Fibroblast of skin of left quadriceps (primary cell): ENCODE data around the gene SRSF4.
A peak's percentile ranks its signal among the peaks of the same experiment; 100 is the strongest.

ENCODE experiments used
- DNase-seq, 2 experiments: peaks; one replicate each; pipeline ENCODE4 v3.0.0-alpha.2; 2013; ENCODE audit warnings: low read depth in 2 of 2

The SRSF4 gene

GRCh38 chr1:29200906-29201594 is 19.4 kb upstream of the SRSF4 start:
- no peak for DNase-seq

DNA sequence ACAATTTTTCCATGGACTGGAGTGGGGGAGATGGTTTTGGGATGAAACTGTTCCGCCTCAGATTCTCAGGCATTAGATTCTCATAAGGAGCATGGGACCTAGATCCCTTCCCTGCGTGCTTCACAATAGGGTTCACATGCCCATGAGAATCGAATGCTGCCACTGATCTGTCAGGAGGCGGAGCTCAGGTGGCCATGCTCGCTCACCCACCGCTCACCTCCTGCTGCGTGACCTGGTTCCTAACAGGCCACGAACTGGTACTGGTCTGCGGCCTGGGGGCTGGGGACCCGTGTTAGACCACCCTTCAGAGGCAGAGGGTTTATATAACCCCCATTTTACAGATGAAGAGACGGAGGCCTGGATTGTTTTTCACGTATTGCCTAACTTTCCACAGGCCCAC is 16.3 kb upstream of the SRSF4 start:
- no peak for DNase-seq

DNA sequence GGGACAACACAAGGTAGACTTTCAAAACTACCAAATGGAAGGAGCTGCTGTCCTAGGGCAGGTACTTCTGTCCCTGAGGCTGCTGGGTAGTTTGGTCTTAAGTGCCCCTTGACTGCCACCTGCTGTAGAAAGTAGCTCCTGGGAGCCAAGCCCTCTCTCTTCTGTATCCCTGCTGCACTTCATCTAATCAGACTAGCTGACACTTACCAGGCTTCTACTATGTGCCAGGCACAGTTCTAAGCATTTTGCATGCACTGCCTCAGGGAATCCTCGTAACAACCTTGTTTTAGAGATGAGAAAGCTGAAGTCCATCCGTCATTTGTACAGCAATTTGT is 15.9 kb upstream of the SRSF4 start:
- no peak for DNase-seq

- DNase-seq: peak; percentile 81 to 87
Observed at GRCh38 chr1:29196863-29197589, 15.3 kb upstream of the SRSF4 start.

DNA sequence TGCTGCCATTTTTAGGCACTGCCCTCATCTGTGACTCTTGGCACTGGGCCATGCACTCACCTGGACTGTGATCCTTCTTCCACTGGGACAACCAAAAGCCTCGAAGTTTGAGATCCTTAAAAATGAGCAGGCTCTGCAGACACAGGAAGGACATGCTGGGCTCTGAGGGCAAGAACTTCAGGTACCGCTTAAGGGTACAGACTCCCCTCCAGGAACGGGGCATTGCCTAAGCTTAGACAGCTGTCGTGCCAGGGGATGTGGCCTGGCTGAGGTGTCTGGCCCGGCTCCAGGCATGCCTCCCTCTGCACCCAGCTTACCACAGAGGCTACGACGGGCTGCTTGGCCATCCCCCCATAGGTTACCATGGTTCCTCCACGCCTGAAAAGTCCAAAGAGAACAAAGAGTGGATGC is 14.2 kb upstream of the SRSF4 start:
- no peak for DNase-seq

DNA sequence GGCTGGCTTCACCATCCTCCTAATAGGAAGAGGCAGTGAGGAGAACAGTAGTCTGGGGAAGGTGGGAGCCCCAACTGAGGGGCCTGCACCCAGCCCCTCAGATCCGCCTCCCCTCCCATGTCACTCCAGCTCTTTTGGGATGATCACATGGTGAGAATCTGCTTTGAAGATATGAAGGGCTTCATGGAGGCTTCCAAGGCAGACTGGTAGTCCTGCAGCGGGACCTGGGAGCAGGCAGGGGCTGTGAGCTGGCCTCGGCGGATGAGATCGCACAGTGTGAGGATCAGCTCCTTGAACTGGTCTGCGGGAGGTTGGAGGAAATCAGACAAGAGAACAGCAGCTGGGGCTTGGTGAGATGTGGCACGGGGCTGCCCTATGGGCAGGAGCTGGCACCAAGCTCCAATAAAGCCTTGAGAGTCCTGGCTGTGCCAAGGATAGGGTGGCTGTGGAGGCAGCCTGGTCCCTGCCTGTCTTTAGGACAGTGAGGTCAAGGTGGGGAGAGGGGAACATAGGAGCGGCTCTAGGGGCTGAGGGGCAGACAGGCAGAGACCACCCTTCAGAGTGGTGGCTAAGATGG is 12.3 kb upstream of the SRSF4 start:
- DNase-seq: no peak

DNA sequence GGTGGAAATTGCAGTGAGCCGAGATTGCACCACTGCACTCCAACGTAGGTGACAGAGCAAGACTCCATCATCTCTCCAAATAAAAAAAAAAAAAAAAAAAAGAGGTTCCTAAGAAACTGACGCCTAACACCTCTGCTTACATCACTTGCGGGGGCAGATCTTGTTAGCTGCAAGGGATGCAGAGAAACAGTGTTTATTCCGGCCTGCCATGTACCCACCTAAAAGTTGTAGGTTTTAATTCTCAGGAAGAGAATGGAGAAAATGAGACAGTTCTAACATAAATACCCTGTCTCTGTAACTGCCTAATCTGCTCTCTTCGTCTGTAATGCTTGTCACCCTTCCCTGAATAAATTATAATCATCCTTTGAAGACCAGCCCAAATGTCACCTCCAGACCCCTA is 9.0 kb upstream of the SRSF4 start:
- no peak for DNase-seq

- DNase-seq: no peak
Observed at GRCh38 chr1:29186707-29187106, 5.0 kb upstream of the SRSF4 start.

- DNase-seq: no peak
Observed at GRCh38 chr1:29186252-29186651, 4.6 kb upstream of the SRSF4 start.

DNA sequence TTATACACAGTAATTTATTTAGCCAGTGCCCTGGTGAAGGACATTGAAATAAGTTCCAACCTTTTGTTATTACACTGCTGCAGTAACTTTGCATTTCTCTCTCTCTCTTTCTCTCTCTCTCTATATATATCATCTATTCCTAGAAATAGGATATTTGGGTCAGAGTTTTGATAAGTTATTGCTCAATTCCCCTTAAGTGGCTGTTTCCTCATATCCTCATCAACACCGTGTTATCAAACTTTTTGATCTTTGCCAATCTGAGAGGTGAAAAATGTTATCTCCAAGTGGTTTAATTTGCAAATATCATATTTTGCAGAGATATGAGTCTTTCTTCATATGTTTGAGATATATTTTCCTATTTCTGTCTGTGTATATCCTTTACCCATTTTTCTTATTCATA is 1.6 kb upstream of the SRSF4 start:
- DNase-seq: no peak

DNA sequence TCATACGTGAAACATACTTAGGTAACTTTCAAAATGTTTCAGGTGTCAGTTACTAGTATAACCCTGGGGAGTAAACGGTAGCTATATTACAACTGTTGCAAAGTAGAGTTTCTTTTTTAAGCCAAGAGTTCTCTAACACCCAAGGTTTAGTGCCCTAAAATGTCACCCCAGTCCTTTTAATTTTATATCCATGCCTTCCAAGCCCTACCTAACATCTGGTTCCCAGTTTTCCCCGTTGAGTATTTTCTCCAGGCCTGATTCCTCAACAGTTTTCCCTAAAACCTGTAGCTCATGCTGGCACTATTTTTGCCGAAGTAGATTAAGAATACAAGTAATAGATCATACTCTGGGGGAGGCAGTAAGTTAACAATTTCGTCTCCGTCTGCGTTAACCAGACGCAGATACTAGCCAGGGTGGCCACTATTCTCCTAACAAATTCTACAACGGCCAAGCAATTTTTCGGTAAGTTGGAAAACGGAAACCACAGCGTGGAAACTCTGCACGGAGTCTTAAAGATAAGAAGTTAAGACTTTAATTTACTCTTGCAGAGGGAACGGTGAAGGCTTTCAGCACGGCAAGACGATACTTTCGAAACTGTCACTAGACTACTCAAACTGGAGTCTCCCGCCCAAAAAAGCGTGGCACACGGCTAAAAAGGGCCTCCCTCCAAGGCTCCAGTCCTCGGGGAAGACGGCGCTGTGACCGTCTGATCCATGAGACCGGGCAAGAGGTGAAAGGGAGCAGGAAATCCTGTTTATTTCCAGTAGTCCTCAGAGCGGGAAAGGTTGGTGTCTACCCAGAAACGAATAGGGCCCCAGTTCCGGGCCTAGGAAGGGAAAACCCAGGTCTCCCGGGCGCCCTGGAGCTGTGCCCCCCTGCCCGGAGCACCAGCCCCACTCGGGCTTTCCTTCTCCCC is 945 bp downstream of the SRSF4 start:
- no peak for DNase-seq

GRCh38 chr1:29179641-29180184 is 2.0 kb downstream of the SRSF4 start:
- no peak for DNase-seq

GRCh38 chr1:29177022-29177705 is 4.5 kb downstream of the SRSF4 start:
- no peak for DNase-seq

GRCh38 chr1:29176576-29176975 is 5.1 kb downstream of the SRSF4 start:
- DNase-seq: peak; percentile 73 to 77

GRCh38 chr1:29172415-29172939 is 9.2 kb downstream of the SRSF4 start:
- DNase-seq: no peak

DNA sequence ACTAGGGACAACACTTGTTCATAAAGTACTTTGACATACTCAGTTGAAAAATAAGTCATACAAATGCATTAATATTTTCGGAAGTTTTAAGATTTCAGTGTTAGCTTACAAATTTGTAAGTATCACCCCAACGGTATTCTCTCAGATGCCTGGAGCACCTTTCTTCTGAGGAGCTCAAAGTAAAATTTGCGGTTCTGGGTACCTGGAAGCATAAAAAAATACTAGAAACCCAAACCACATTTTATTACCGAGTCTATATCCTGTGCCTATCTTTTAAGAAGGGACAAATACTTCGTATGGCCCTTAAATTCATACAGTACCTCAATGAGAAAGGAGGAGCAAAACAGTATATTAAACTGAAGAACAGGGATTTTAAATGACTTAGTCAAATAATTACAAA is 10.2 kb downstream of the SRSF4 start:
- no peak for DNase-seq

- no peak for DNase-seq
Observed at GRCh38 chr1:29171089-29171488, 10.6 kb downstream of the SRSF4 start.

- DNase-seq: no peak
Observed at GRCh38 chr1:29169976-29170375, 11.7 kb downstream of the SRSF4 start.

DNA sequence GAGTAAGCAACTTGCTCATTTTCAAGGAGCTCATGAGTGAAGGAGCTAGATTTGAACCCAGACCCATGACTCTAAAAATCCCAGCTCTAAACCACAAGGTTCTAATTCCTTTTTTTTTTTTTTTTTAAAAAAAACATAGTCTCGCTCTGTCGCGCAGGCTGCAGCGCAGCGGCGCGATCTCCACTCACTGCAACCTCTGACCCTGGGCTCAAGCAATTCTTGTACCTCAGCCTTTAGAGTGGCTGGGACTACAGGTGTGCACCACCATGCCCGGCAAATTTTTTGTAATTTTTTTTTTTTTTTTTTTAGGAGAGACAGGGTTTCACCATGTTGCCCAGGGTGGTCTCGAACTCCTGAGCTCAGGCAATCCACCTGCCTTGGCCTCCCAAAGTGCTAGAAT is 13.8 kb downstream of the SRSF4 start:
- no peak for DNase-seq

DNA sequence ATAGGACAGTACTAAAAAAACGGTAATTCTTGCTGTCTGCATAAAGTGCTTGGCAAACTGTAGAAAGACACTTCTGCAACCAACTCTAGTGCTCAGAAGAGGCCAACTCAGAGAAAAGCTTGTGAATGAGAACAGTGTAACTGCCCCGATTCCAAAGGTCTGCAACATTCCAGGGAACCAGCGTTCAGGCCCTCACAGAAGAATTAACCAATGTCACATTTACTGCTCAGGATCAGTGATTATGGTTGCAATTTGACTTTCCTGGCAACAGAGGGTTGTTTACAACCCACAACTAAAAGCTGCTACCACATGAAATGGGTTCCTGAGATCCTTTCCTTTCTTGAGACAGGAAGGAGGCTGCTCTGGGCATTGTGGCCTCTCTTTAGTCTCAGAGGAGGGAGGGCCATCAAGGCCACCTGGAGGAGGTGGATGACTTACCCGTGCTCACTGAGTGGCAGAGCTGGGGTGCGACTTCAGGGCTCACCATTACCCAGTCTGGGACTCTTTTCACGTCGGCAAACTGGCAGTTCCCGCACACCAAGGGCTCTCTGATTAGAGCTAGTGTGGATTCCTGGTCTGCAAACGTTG is 15.3 kb downstream of the SRSF4 start:
- DNase-seq: no peak

- no peak for DNase-seq
Observed at GRCh38 chr1:29164588-29164987, 17.1 kb downstream of the SRSF4 start.
